ENCODE results near the gene APCDD1L. TPM values are rescaled to one million over a fixed set of nuclear protein-coding genes. Genes with fewer than 3 reads are reported as not detected.

APCDD1L gene
- total RNA-seq, 4 donors from 2014 or later = 0.07 to 0.22 TPM; not detected in 2

GRCh38 chr20:58446960-58447265 is 68.3 kb downstream of the APCDD1L start:
- TF ChIP-seq, protein P1, sequence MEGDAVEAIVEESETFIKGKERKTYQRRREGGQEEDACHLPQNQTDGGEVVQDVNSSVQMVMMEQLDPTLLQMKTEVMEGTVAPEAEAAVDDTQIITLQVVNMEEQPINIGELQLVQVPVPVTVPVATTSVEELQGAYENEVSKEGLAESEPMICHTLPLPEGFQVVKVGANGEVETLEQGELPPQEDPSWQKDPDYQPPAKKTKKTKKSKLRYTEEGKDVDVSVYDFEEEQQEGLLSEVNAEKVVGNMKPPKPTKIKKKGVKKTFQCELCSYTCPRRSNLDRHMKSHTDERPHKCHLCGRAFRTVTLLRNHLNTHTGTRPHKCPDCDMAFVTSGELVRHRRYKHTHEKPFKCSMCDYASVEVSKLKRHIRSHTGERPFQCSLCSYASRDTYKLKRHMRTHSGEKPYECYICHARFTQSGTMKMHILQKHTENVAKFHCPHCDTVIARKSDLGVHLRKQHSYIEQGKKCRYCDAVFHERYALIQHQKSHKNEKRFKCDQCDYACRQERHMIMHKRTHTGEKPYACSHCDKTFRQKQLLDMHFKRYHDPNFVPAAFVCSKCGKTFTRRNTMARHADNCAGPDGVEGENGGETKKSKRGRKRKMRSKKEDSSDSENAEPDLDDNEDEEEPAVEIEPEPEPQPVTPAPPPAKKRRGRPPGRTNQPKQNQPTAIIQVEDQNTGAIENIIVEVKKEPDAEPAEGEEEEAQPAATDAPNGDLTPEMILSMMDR (IDR thresholded peaks at IDR 0.05 in 4 of 5, conservative IDR thresholded peaks at IDR 0.05 in 1 of 5) = no peak
- DNase-seq (no peak), ATAC-seq (no peak)
- H3K27me3 ChIP-seq = no peaks in the 10 kb centered on the region
- H3K4me1 ChIP-seq = no peaks in the 10 kb centered on the region
- H3K9me3 ChIP-seq = no peaks in the 10 kb centered on the region
- in situ Hi-C loops (cut with MboI; ENCODE audit: low sequenced_read_pairs in 4 of 4) = loop anchor here (10.0 kb wide), 2 partner anchors 202 to 212 kb away; no protein-coding TSS in a partner anchor
- no peak overlapping the region for H3K27ac ChIP-seq
- H3K36me3 ChIP-seq = peaks cover 0 to 35% of the 10 kb centered on the region in 2 donors
- H3K4me3 ChIP-seq = no peak overlapping the region
- intact Hi-C loops (cut with DNase I; ENCODE audit: low total_unique reads) = loop anchor here (1.0 to 10.0 kb wide), 2 partner anchors 142 to 210 kb away; partner anchors contain the start of gene RAB22A

- Histone ChIP-seq H3K36me3 (peaks cover 0 to 32% of the 10 kb centered on the region in 2 donors), H3K9me3 (no peaks in the 10 kb centered on the region), H3K4me1 (no peaks in the 10 kb centered on the region), H3K27me3 (no peaks in the 10 kb centered on the region), H3K4me3 (no peak overlapping the region), H3K27ac (no peak overlapping the region)
- DNase-seq (no peak), ATAC-seq (no peak)
- TF ChIP-seq, protein P1 (IDR thresholded peaks at IDR 0.05 in 4 of 5, conservative IDR thresholded peaks at IDR 0.05 in 1 of 5) = no peak
- no peak for TF ChIP-seq POLR2A (IDR thresholded peaks at IDR 0.05)
- in situ Hi-C loops (cut with MboI; ENCODE audit: low sequenced_read_pairs in 4 of 4) = loop anchor here (10.0 kb wide), 2 partner anchors 202 to 212 kb away; no protein-coding TSS in a partner anchor
- intact Hi-C loops (cut with DNase I; ENCODE audit: low total_unique reads) = loop anchor here (10.0 kb wide), 1 partner anchor 142 kb away; the partner anchor contains the start of gene RAB22A
Measured at GRCh38 chr20:58446264-58446959, 68.8 kb downstream of the APCDD1L start.

GRCh38 chr20:58444746-58445255 is 70.4 kb downstream of the APCDD1L start:
- TF ChIP-seq, protein P1 (IDR thresholded peaks at IDR 0.05 in 4 of 5, conservative IDR thresholded peaks at IDR 0.05 in 1 of 5) = no peak
- TF ChIP-seq POLR2A (IDR thresholded peaks at IDR 0.05) = no peak
- DNase-seq (no peak), ATAC-seq (no peak)
- Histone ChIP-seq H3K4me1 (peaks cover 0 to under 1% of the 10 kb centered on the region in 2 donors), H3K36me3 (peaks cover 0 to 32% of the 10 kb centered on the region in 2 donors), H3K27ac (no peak overlapping the region), H3K27me3 (no peaks in the 10 kb centered on the region), H3K4me3 (no peak overlapping the region), H3K9me3 (no peaks in the 10 kb centered on the region)
- intact Hi-C loops (cut with DNase I; ENCODE audit: low total_unique reads) = loop anchor here (10.0 kb wide), 1 partner anchor 140 kb away; the partner anchor contains the start of gene RAB22A
- in situ Hi-C loops (cut with MboI; ENCODE audit: low sequenced_read_pairs in 4 of 4) = loop anchor here (10.0 kb wide), 2 partner anchors 200 to 210 kb away; no protein-coding TSS in a partner anchor

- in situ Hi-C loops (cut with MboI; ENCODE audit: low sequenced_read_pairs in 4 of 4) = loop anchor here (10.0 kb wide), 2 partner anchors 197 to 207 kb away; no protein-coding TSS in a partner anchor
- Histone ChIP-seq H3K36me3 (peaks cover 0 to 32% of the 10 kb centered on the region in 2 donors), H3K4me1 (peaks cover 10 to 14% of the 10 kb centered on the region in 2 donors), H3K4me3 (no peak overlapping the region), H3K27me3 (no peaks in the 10 kb centered on the region), H3K27ac (no peak overlapping the region), H3K9me3 (no peaks in the 10 kb centered on the region)
- intact Hi-C loops (cut with DNase I; ENCODE audit: low total_unique reads) = loop anchor here (10.0 kb wide), 1 partner anchor 137 kb away; the partner anchor contains the start of gene RAB22A
- DNase-seq = no peak
- TF ChIP-seq, protein P1 (IDR thresholded peaks at IDR 0.05 in 4 of 5, conservative IDR thresholded peaks at IDR 0.05 in 1 of 5) = no peak
- TF ChIP-seq POLR2A (IDR thresholded peaks at IDR 0.05) = no peak
- ATAC-seq = no peak
Measured at GRCh38 chr20:58441723-58442122, 73.5 kb downstream of the APCDD1L start.

Data from gastrocnemius medialis (tissue), 4 donors.